GM13976 (cell line): ENCODE measurements around the gene TRNT1.

Experiments used
- DNase-seq: peaks from one replicate; pipeline ENCODE4 v3.0.0; 2012; ENCODE audit warnings: low spot score
- in situ Hi-C: fragments of 300-500 bp; cut with MboI; formaldehyde crosslinking; loops from one replicate; pipeline ENCODE4 v1.12.0; 2022; ENCODE audit warnings: low sequenced_read_pairs, mixed read lengths, inconsistent platforms; ENCODE audit not compliant: unreplicated experiment
- TF ChIP-seq, protein P1 (sequence below): IDR thresholded peaks from 2 replicates; pipeline ENCODE4 v1.5.1; 2012; ENCODE audit warnings: borderline replicate concordance, mild to moderate bottlenecking; ENCODE audit not compliant: insufficient read depth; ENCODE audit errors: extremely low read depth, missing control alignments, control extremely low read depth

The TRNT1 gene

DNA sequence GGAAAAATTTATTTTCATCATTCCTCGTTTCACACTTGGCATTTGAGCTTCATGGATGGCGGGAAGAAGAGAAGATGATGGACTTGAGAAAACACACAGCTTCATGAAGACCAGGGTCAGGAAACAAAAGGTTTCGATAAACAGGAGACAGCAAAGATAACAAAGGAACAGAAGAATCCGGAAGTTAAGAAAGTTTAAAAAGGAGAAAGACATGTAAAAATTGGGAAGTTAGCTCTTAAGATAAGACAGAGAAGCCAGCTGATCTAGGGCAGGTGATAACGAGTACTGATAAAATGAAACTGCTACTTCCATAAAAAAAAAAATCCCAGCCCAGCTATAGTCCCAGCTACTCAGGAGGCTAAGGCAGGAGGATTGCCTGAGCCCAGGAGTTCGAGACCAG is 40.5 kb upstream of the TRNT1 start:
- in situ Hi-C loops = no loop called here
- TF ChIP-seq, protein P1, sequence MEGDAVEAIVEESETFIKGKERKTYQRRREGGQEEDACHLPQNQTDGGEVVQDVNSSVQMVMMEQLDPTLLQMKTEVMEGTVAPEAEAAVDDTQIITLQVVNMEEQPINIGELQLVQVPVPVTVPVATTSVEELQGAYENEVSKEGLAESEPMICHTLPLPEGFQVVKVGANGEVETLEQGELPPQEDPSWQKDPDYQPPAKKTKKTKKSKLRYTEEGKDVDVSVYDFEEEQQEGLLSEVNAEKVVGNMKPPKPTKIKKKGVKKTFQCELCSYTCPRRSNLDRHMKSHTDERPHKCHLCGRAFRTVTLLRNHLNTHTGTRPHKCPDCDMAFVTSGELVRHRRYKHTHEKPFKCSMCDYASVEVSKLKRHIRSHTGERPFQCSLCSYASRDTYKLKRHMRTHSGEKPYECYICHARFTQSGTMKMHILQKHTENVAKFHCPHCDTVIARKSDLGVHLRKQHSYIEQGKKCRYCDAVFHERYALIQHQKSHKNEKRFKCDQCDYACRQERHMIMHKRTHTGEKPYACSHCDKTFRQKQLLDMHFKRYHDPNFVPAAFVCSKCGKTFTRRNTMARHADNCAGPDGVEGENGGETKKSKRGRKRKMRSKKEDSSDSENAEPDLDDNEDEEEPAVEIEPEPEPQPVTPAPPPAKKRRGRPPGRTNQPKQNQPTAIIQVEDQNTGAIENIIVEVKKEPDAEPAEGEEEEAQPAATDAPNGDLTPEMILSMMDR = no peak
- no peak for DNase-seq

DNA sequence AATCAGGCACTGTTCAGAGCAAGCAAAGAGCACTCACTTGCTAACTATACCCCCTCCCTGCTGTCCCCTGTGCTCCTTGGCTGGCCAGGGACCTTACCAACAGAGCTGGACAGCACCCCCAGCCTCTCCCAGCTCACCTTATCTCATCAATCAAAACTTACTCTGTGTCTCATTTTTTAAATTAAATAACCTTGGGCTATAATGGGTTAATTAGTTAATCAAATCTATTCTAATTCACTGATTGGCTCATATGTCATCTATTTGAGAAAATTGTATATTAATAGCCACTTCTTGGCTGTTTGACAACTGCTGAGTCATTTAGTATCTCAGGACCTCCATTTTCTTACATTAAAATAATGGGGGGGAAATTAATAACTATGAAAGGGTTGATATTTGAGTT is 39.5 kb upstream of the TRNT1 start:
- in situ Hi-C loops = no loop called here
- DNase-seq = no peak
- TF ChIP-seq, protein P1 = no peak

DNA sequence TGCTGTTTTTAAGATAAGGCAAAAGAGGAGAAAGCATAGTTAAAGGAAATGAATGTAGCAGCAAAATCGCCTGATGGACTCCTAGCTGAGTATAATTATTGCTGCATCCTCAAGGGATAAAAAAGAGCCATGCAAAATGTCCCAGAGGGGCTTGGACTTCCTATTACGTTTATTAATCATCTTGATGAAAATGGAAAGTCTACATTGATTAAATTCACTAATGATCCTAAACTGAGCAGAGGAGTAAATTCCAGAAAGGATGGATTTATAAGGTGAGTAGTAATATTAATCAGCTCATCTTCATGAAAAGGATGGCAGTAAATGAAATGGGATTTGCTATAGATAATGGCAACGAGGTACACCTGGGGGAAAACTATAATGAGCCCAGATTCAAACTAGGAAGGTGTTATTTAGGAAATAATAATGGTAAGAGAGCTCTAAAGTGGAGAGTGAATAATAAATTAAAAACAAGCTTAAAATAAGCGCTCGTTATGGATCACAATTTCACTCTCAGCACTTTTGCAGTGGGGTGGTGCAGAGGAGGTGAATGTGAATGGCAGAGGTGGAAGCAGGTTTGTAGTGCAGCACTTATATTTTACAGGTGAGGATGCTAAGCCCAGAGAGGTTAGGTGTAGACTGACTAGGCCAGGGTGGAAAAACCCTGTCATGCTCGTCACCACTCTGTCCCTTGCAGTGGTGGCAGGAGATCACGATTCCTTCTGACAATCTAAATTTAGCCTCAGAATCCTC is 38.8 kb upstream of the TRNT1 start:
- in situ Hi-C loops = no loop called here
- TF ChIP-seq, protein P1 = no peak

DNA sequence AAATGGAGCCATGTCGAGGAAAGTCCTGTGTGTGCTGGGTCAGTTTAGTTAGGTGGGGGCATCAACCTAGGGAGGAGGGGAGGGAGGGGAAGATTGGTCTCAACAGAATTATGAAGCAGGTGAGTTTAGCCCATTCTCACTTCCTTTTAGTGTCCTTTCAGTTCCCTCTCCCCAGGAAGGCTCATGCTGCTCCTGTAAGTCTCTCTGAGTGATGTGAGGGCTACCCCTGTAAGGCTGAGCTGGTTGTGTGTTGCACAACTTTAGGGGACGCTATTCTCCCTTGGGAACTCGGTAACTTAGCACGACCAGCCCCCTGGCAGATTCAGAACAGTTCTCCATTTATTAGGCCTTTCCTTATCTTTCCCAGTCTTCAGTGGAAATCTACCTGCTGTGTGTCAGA is 37.7 kb upstream of the TRNT1 start:
- in situ Hi-C loops = no loop called here
- peak; percentile 54 for DNase-seq
- TF ChIP-seq, protein P1 = no peak

More for the DNA sequence above, 38.8 kb upstream of the TRNT1 start:
- no peak for DNase-seq

DNA sequence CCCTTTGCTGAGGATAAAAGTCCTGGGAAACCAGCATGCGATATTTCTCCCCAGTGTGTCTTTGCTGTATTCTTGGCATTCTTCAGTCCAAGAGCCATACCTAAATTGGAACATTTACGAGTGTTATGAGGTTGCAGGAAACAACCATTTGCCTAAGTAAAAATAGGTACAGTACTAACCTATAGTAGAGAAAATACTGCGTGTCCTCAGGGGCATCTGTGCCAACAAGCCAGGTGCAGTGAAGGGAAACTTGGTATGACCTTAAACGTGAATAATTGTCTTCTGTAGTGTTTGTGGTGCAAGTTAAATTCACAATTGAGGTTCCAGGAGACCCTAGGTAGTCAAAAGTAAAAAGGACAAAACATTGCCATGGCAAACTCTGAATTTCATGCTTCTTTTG is 28.8 kb upstream of the TRNT1 start:
- DNase-seq = no peak
- in situ Hi-C loops = no loop called here
- TF ChIP-seq, protein P1 = no peak

DNA sequence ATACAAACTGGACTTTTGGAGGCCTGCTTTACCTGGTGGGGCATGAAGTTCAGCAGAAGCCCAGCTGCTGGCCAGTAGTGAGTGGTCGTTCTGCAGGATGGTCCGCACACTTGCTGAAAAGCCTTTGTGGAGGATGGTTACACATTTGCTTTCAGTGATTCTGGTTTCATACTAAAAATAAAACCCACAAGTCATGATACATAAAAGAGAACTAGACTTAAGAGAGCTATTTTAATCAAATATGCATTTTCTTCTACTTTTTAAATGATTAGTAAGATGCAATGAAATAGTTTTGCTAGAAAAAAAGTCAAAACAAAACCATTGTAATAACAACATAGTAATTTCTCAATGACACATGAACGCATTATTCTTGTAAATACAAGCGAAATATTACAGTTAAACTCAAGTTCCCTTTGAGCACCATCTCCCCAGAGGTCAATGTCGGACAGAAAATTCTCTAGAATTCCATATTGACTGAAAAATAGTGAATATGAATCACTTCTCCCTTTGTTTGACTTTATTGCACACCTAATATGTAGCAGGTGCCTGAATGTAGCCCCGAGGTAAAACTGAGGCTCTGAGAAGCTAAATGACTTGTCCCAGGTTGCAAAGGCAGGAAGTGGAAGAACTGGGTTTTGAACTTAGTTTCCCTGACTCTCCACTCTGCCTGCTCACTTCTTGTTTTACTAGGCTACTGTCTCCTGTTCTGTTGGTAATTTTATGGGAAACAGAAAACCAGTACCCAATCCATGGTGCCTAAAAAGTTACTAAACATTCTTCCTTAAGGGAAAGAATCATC is 24.9 kb upstream of the TRNT1 start:
- TF ChIP-seq, protein P1 = no peak
- in situ Hi-C loops = no loop called here
- DNase-seq = no peak
